Duodenal mucosa (tissue), 2 donors: ENCODE data around the gene SLC12A6.

Source experiments
- H3K27ac ChIP-seq: one replicate; pipeline ENCODE4 v1.7.0; 2013; ENCODE audit warnings: low read depth, low read length
- H3K27me3 ChIP-seq, 2 donors: one replicate each; pipeline ENCODE4 v1.7.0; 2013; ENCODE audit warnings: low read length in 2 of 2, control low read depth in 1 of 2; ENCODE audit not compliant: insufficient read depth in 2 of 2, control insufficient read depth in 1 of 2
- H3K36me3 ChIP-seq, 2 donors: one replicate each; pipeline ENCODE4 v1.7.0; 2013; ENCODE audit warnings: low read length in 2 of 2, control low read depth in 1 of 2; ENCODE audit not compliant: insufficient read depth in 2 of 2, control insufficient read depth in 1 of 2
- H3K4me1 ChIP-seq, 2 donors: one replicate each; pipeline ENCODE4 v1.7.0; 2013; ENCODE audit warnings: low read length in 2 of 2, control low read depth in 1 of 2; ENCODE audit not compliant: insufficient read depth in 2 of 2, control insufficient read depth in 1 of 2
- H3K4me3 ChIP-seq, 2 donors: one replicate each; pipeline ENCODE4 v1.7.0; 2013; ENCODE audit warnings: low read length in 2 of 2, low read depth in 1 of 2
- H3K9ac ChIP-seq, 2 donors: one replicate each; pipeline ENCODE4 v1.7.0; 2013; ENCODE audit warnings: low read length in 2 of 2, low read depth in 1 of 2
- H3K9me3 ChIP-seq, 2 donors: one replicate each; pipeline ENCODE4 v1.7.0; 2013; ENCODE audit warnings: low read length in 2 of 2, control low read depth in 1 of 2; ENCODE audit not compliant: control insufficient read depth in 1 of 2

Gene SLC12A6

GRCh38 chr15:34246276-34246976 is 91.2 kb downstream of the SLC12A6 start:
- Histone ChIP-seq H3K27me3 (no peaks in the 10 kb centered on the region), H3K4me3 (no peak overlapping the region)

GRCh38 chr15:34243226-34243625 is 94.4 kb downstream of the SLC12A6 start:
- no peak overlapping the region for H3K27ac ChIP-seq
- H3K36me3 ChIP-seq: peaks cover 8 to 48% of the 10 kb centered on the region in 2 donors
- H3K27me3 ChIP-seq: no peaks in the 10 kb centered on the region
- no peaks in the 10 kb centered on the region for H3K4me1 ChIP-seq
- no peak overlapping the region for H3K9ac ChIP-seq
- no peaks in the 10 kb centered on the region for H3K9me3 ChIP-seq
- H3K4me3 ChIP-seq: no peak overlapping the region

More at GRCh38 chr15:34246276-34246976, 91.2 kb downstream of the SLC12A6 start:
- H3K36me3 ChIP-seq: peaks cover 22 to 55% of the 10 kb centered on the region in 2 donors
- H3K27ac ChIP-seq: no peak overlapping the region
- no peaks in the 10 kb centered on the region for H3K9me3 ChIP-seq
- H3K9ac ChIP-seq: no peak overlapping the region
- H3K4me1 ChIP-seq: no peaks in the 10 kb centered on the region

- Histone ChIP-seq H3K4me3 (no peak overlapping the region), H3K9ac (no peak overlapping the region), H3K4me1 (no peaks in the 10 kb centered on the region), H3K9me3 (no peaks in the 10 kb centered on the region), H3K27ac (no peak overlapping the region), H3K27me3 (no peaks in the 10 kb centered on the region), H3K36me3 (peaks cover 10 to 55% of the 10 kb centered on the region in 2 donors)
These were observed 95.3 kb downstream of the SLC12A6 start for GRCh38 chr15:34242331-34242710.

GRCh38 chr15:34241376-34242330 is 95.9 kb downstream of the SLC12A6 start:
- H3K27ac ChIP-seq: no peak overlapping the region
- peaks cover 11 to 59% of the 10 kb centered on the region in 2 donors for H3K36me3 ChIP-seq
- H3K9me3 ChIP-seq: no peaks in the 10 kb centered on the region
- no peaks in the 10 kb centered on the region for H3K4me1 ChIP-seq
- H3K27me3 ChIP-seq: no peaks in the 10 kb centered on the region
- no peak overlapping the region for H3K4me3 ChIP-seq
- no peak overlapping the region for H3K9ac ChIP-seq

- Histone ChIP-seq H3K27ac (no peak overlapping the region), H3K36me3 (peaks cover 17 to 67% of the 10 kb centered on the region in 2 donors), H3K9ac (no peak overlapping the region), H3K4me3 (no peak overlapping the region), H3K27me3 (no peaks in the 10 kb centered on the region), H3K9me3 (no peaks in the 10 kb centered on the region), H3K4me1 (no peaks in the 10 kb centered on the region)
These were observed 97.0 kb downstream of the SLC12A6 start for GRCh38 chr15:34240537-34240936.

- peaks cover 13 to 66% of the 10 kb centered on the region in 2 donors for H3K36me3 ChIP-seq
- H3K27me3 ChIP-seq: no peaks in the 10 kb centered on the region
- H3K4me3 ChIP-seq: no peak overlapping the region
- no peaks in the 10 kb centered on the region for H3K9me3 ChIP-seq
- no peaks in the 10 kb centered on the region for H3K4me1 ChIP-seq
- no peak overlapping the region for H3K27ac ChIP-seq
- H3K9ac ChIP-seq: no peak overlapping the region
These were observed 98.3 kb downstream of the SLC12A6 start for GRCh38 chr15:34239151-34239808.

GRCh38 chr15:34233614-34234013 is 104.0 kb downstream of the SLC12A6 start:
- Histone ChIP-seq H3K27me3 (no peaks in the 10 kb centered on the region), H3K36me3 (peaks cover 23 to 76% of the 10 kb centered on the region in 2 donors), H3K9me3 (no peaks in the 10 kb centered on the region), H3K9ac (no peak overlapping the region), H3K4me1 (no peaks in the 10 kb centered on the region), H3K4me3 (no peak overlapping the region), H3K27ac (no peak overlapping the region)

GRCh38 chr15:34223904-34224596 is 113.5 kb downstream of the SLC12A6 start:
- H3K27ac ChIP-seq: peak overlapping the region; percentile 60
- H3K9ac ChIP-seq: peak overlapping the region; percentile 86 to 90
- no peaks in the 10 kb centered on the region for H3K9me3 ChIP-seq
- H3K27me3 ChIP-seq: no peaks in the 10 kb centered on the region
- peak overlapping the region; percentile 93 to 98 for H3K4me3 ChIP-seq
- peaks cover 0 to 10% of the 10 kb centered on the region in 2 donors for H3K36me3 ChIP-seq
- peaks cover 7 to 16% of the 10 kb centered on the region in 2 donors for H3K4me1 ChIP-seq

GRCh38 chr15:34217587-34218225 is 119.9 kb downstream of the SLC12A6 start:
- no peaks in the 10 kb centered on the region for H3K36me3 ChIP-seq
- no peaks in the 10 kb centered on the region for H3K4me1 ChIP-seq
- H3K9me3 ChIP-seq: no peaks in the 10 kb centered on the region
- H3K9ac ChIP-seq: no peak overlapping the region
- H3K4me3 ChIP-seq: no peak overlapping the region
- H3K27me3 ChIP-seq: no peaks in the 10 kb centered on the region
- H3K27ac ChIP-seq: no peak overlapping the region
